Esophagus muscularis mucosa (tissue), 4 donors: ENCODE measurements around the gene PPFIA4.

ENCODE experiments used
- EP300 ChIP-seq: sonication (generic); formaldehyde crosslinking; IDR thresholded peaks from one replicate; pipeline ENCODE4 v1.6.1; 2017; ENCODE audit warnings: antibody characterized with exemption
- POLR2A ChIP-seq: fragments of 450-650 bp; IDR thresholded peaks from one replicate; pipeline ENCODE4 v1.6.1; 2017; ENCODE audit warnings: antibody characterized with exemption, moderate library complexity, mild to moderate bottlenecking, low read depth
- POLR2AphosphoS5 ChIP-seq, 2 donors: sonication (generic); formaldehyde crosslinking; IDR thresholded peaks; one replicate each; pipeline ENCODE4 v1.6.1; 2017; ENCODE audit warnings: antibody characterized with exemption in 2 of 2
- TF ChIP-seq, protein P1 (sequence below), 3 experiments: fragments of 200-600 bp in 2 of 3; fragments of 450-650 bp in 1 of 3; sonication (generic) in 2 of 3; IDR thresholded peaks; one replicate each; pipeline ENCODE4 v1.5.1; 2017 to 2019; ENCODE audit warnings: antibody characterized with exemption in 3 of 3, mild to moderate bottlenecking in 2 of 3, moderate library complexity in 1 of 3

DNA sequence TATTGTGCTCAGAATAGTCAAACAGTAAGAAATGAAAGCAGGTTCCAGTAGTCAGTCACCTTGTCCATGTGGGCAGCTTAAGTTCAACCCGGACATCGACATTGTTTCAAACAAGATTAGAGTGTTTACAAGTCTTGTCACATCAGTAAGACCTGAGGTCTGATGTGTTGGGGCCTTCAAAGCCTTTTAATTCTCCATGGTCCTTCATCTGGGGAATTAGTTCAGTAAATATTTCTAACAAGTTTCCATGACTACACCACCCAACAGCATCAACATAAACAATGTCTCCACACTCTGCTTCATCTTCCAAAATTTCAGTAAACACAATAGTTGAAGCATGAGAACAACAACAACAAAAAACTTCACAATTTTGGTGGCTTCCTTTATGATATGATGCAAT is 86.2 kb downstream of the PPFIA4 start:
- TF ChIP-seq POLR2A (no peak), POLR2AphosphoS5 (IDR thresholded peaks at IDR 0.05) (no peak), EP300 (no peak)
- TF ChIP-seq, protein P1, sequence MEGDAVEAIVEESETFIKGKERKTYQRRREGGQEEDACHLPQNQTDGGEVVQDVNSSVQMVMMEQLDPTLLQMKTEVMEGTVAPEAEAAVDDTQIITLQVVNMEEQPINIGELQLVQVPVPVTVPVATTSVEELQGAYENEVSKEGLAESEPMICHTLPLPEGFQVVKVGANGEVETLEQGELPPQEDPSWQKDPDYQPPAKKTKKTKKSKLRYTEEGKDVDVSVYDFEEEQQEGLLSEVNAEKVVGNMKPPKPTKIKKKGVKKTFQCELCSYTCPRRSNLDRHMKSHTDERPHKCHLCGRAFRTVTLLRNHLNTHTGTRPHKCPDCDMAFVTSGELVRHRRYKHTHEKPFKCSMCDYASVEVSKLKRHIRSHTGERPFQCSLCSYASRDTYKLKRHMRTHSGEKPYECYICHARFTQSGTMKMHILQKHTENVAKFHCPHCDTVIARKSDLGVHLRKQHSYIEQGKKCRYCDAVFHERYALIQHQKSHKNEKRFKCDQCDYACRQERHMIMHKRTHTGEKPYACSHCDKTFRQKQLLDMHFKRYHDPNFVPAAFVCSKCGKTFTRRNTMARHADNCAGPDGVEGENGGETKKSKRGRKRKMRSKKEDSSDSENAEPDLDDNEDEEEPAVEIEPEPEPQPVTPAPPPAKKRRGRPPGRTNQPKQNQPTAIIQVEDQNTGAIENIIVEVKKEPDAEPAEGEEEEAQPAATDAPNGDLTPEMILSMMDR (IDR thresholded peaks at IDR 0.05), result no peak
